NK-92 (cell line): Measurements from ENCODE around the gene OR10H3.
"Not testable (repeated sequence)": the region's sequence is repeated elsewhere in the genome, so short reads cannot be mapped to it uniquely, and the experiment has no call there.

Experiments
- DNase-seq: peaks from one replicate; lab custom pipeline; 2025; ENCODE audit not compliant: unreplicated experiment; lab: John Stamatoyannopoulos, UW

OR10H3 gene

DNA sequence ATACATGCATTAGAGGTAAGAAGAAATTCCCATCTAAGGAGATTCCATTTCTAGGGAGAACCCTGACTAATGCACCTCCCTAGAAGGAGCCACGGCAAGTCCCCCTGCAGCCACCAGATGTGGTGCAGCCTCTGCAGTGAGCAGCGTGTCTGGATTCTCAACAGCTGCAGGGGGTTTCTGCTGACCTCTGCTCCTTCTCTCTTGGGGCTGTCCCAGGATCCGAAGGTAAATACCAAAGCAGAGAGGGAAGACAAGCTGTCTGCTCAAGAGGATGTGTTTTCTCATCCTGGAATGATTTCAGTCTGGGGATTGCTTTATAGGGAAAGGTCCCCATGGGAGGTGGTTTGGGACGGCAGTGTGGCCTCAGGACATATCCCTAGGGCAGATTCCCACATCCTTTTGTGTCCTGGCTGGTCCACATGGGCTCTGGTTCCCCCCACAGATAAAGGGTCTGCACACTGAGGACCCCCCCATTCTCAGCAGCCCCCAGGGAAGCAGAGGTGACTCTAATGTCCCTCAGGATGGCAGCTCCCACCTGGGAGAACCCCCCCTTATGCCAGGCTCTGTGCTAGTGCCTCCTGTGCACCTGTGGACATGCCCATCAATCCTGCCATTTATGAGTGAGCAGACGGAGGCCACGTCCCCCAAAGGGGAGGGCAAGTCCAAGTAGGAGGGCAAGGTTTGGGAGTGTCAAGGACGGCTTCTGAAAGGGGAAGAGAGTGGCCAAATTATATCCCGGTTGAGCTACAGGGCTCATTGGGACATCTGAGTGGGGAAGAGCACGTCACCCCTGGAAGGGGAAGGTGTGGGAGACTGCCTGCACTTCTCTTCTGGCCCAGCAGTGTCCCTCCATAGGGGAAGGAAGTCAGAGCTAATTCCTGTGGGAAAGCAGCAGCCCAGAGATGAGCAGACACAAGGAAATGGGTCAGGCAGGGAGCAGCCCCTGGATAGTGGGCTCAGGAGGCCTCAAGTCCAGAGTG, 39.5 kb downstream of the OR10H3 start:
- DNase-seq, result no peak

DNA sequence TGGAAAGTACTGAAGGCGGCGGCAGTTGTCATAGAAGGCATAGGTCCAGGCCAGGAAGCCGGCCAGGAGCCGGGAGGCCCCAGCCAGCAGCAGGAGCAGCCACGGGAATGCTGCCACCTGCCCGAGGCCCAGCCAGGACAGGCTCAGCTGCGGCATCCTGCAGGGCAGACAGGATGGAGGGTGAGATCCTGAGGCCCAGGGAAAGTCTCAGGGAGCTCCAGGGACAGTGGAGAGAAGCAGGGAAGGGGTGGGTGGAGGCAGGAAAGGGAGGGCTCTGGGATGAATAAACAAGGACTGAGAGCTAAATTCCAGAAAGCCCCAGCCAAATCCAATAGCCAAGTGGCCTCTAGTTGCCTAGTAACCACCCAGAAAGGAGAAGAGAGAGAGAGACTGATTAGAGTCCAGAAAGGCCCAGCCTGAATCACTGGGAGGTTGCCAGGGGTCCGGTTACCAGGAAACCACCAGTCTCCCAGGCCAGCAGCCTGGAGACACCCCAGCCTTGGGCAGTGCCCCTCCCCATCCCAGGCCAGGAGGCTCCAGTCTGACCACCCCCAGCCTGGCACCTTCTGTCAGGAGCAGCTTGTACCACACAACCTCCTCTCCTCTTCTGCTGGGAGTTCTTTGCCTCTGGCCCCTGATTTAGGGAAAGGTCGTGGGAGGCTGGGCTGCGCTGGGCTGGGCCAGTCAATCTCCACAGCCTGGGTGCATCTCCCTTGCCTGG, 42.1 kb downstream of the OR10H3 start:
- DNase-seq, result no peak

DNA sequence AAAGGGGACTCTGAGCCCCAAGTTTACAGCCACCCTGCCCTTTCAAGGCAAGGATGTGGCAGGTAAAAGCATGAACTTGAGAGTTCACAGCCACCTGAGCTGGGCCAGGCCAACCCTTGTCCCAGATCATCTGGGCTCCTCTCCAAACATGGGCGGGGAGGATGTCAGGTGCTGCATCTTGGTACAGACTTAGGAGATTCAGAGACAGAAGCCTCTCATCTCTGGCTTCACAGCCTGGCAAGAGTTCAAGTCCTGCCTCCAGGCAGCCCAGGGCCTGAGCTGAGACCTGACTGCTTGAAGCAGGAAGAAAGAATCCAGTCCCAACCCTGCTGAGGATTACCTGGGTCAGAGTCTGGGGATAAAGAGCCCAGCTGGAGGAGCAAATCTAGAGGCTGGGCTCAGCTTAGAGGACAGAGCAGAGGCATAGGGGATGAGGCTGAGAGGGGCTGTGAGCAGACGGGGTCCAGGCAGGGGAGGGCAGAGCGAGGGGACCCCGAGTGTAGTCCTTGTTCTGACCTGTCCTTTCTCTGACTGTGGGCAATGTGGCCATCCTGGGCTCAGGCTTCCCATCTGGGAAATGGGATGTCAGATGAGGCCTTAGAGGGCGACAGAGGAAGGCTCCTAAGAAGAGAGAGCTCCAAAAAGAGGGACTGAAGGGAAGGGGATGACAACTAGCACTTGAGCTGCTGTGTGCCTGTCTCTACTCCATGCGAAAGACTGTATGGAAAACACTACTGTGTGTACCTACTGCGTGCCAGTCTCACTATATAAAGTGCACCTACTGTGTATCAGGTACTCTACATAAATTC, 43.0 kb downstream of the OR10H3 start:
- no peak for DNase-seq

DNA sequence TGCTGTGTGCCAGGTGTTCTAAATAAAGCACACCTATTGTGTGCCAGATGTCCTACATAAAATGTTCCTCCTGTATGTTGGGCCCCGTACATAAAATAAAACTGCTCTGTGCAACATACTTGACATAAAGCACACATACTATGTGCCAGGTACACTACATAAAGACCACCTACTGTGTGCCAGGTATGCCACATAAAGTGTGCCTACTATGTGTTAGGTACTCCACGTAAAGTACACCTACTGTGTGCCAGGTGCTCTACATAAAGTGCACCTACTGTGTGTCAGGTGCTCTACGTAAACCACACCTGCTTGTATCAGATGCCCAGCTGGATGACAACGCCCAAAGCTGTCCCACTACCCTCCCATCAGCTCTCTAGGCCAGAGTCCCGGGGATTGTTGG, 43.9 kb downstream of the OR10H3 start:
- no peak for DNase-seq

- no peak for DNase-seq
Measured at GRCh38 chr19:15782211-15782610, 44.4 kb downstream of the OR10H3 start.

DNA sequence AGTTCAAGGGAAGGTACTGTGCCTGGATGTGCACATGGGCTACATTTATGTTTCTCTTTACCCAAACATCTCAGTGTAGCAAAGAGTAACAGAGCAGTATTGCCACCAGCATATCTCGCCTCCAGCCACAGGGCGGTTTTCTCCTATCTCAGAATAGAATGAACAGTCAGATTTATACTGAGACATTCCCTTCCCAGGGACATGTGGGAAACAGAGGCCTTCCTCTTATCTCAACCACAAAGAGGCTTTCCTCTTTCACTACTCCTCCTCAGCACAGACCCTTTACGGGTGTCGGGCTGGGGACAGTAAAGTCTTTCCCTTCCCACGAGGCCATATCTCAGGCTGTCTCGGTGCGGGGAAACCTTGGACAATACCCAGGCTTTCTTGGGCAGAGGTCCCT, 45.1 kb downstream of the OR10H3 start:
- not testable (repeated sequence) for DNase-seq

GRCh38 chr19:15787611-15788155, 49.9 kb downstream of the OR10H3 start, which contains the start of gene OR10H5:
Gene OR10H5, plus strand, starts transcription at chr19:15787661. Its CDS starts 6,388 bp downstream, at chr19:15794049.
- DNase-seq, result no peak

GRCh38 chr19:15788594-15789270, 50.9 kb downstream of the OR10H3 start:
- no peak for DNase-seq

- no peak for DNase-seq
Measured at GRCh38 chr19:15790096-15790495, 52.3 kb downstream of the OR10H3 start.
